SIG-M5 treated with dmso at 0.1 percent for 504 hours (cell line): Measurements from ENCODE around the gene GRK5.
A peak's percentile ranks its signal among the peaks of the same experiment; 100 is the strongest.

ENCODE experiments used
- DNase-seq: peaks from one replicate; lab custom pipeline; 2025; ENCODE audit not compliant: unreplicated experiment; lab: John Stamatoyannopoulos, UW

GRK5 gene

DNA sequence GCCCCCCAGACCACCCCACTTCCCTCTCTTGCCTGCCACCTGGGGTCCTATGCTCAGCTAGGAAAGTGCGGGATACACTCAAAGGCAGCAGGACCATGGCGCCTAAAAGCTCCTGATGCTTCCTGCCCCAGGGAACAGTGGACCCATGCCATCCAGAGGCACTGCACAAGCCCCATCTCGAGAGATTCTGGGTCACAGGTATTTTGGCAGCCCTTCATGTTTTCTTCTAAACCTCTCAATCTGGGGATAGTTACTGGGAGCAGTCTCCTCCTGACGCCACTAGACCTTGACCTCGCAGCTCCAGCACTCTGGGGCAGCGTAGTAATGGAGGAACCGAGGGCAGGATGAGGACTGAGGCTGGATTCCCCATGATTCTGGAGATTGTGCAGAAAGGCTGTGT is 107.1 kb downstream of the GRK5 start:
- no peak for DNase-seq

- peak; percentile 42 for DNase-seq
Observed at GRCh38 chr10:119315128-119316001, 108.0 kb downstream of the GRK5 start.

DNA sequence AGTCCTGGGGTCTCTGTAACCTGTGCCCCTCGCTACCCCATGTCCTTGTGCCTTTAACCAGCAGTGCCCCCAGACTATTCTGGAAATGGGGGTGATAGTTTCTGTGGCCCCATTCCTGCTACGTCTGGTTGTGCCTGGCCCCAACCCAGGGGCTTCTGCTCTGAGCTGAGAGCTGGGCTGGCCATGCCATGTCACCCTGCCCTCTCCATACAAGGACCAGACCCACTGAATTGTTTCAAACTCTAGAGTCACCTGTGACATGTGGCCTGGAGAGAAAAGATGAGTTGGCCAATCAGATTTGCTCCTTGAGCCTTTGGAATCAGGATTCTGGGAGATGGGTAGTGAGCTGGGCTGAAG is 108.6 kb downstream of the GRK5 start:
- DNase-seq: no peak

DNA sequence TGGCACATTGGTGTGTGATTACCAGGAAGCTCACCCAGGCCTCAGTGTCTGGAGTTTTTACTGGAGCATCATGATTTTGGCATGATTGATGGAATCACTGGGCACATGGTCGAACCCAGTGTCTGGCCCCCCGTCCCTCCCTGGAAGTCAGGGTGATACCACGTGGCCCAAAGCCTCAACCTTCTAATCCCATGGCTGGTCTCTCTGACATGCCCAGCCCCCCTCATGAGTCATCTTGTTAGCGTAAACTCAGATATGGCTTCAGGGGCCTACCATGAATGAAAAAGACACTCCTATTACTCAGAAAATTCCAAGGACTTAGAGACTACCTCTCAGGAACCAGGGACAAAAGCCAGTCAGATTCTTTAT is 109.3 kb downstream of the GRK5 start:
- DNase-seq: no peak

DNA sequence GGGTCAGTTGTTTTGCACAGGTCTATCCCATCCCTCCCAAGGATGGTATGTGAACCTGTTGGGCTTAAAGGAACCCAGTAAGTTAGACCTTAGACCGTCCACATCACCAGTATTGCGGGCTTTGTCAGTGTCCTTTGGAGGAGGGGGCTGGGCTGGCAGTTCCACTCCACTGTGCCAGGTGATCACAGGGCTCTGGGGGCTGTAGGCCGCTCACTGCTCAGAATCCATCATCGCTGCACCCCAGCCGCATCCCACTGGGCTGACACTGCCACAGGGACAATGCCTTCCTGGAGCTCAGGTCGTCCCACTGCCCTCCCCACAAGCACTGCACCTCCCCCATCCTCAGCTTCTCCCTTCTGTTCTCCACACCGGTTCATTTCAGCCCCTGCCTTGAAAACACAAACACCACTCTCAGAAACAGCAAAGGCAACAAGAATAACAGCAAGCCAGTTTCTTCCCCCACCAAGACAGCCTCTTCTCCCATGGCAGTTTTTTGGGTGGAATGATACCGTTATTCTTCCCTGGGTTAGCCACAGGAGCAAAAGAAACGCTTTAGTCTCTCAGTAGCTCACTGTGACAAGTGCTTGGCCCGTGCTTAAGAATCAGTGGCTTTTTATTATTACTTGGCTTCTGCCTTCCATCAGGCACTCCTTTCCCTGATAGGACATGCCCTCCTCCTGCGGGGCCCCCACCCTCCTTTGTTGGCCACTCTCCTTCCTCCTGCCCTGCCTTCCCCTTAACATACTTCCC is 111.2 kb downstream of the GRK5 start:
- no peak for DNase-seq

DNA sequence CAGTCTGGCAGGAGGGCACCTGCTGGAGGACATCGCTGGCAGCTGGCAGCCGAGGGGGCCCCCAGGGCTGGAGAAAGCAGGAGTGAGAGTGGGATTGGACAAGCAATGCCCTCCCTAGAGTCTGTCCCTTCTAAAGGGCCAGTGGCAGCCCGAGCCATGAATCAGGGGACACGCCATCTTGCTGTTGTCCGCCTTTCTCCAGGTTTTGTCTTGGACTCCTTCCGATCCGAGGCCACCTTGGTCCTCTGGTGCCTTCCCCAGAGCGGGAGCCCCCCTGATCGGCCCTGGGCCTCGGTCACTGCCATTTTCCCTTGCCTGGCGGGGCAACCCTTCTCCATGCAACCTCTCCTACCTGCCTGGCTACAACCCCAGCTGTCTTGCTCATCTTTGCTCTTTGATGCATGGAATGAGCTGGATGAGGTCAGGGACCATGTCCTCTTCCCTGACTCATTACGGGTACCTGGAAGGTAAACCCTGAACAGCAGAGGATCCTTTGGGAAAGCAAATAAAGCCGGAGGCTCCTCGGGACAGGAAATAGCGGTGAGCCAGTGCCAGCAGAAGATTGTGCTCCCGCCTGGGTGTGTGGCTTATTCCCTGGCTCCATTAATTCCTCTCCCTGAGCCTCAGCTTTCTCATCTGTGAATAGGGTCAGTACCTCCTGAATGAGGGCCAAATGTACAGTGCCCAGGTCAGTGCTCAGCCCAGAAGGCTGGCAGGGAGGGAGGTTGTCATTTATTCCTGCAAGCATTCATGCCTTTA is 112.0 kb downstream of the GRK5 start:
- no peak for DNase-seq

DNA sequence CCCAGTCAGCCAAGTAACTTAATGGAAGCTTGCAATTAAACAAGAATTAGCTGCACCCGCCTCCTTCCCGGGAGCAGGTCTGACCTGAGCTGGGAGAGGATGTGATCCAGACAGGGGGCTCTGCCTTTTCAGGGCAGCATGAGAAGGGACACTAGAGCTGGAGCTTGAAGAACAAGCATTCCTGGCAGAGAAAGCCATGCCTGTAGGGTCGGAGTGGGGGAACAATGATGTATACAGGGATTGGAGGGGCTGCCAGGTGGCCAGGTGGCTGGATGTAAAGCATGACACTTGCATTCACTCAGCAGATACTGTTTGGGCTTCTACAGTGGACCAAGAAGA is 112.5 kb downstream of the GRK5 start:
- DNase-seq: no peak

- DNase-seq: peak; percentile 50
Observed at GRCh38 chr10:119320981-119321380, 113.6 kb downstream of the GRK5 start.

- no peak for DNase-seq
Observed at GRCh38 chr10:119323085-119324016, 116.0 kb downstream of the GRK5 start.

GRCh38 chr10:119325131-119325530 is 117.8 kb downstream of the GRK5 start:
- no peak for DNase-seq

- DNase-seq: no peak
Observed at GRCh38 chr10:119326167-119326566, 118.8 kb downstream of the GRK5 start.

- DNase-seq: no peak
Observed at GRCh38 chr10:119327096-119327745, 119.8 kb downstream of the GRK5 start.

GRCh38 chr10:119328223-119328622 is 120.9 kb downstream of the GRK5 start:
- DNase-seq: no peak

GRCh38 chr10:119330342-119330741 is 123.0 kb downstream of the GRK5 start:
- DNase-seq: no peak

DNA sequence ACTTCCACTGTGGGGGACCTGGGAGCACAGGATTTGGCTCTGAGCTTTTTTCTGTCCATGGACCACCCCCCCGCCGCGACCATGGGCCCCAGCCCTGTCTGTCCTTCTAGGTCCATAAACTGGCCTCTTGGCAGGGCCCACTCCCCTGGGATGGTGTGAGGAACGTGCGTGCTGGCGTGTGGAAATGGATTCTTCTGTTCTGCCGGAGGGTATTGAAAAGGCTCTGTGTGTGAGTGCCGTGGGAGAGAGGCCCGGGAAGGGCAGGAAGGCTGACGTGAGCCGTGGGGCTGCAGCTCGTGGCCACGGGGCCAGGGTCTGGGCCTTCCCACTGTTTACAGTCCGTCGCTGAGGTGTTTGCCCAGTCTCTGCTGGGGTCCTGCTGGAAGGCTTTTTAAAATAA is 123.7 kb downstream of the GRK5 start:
- DNase-seq: no peak

DNA sequence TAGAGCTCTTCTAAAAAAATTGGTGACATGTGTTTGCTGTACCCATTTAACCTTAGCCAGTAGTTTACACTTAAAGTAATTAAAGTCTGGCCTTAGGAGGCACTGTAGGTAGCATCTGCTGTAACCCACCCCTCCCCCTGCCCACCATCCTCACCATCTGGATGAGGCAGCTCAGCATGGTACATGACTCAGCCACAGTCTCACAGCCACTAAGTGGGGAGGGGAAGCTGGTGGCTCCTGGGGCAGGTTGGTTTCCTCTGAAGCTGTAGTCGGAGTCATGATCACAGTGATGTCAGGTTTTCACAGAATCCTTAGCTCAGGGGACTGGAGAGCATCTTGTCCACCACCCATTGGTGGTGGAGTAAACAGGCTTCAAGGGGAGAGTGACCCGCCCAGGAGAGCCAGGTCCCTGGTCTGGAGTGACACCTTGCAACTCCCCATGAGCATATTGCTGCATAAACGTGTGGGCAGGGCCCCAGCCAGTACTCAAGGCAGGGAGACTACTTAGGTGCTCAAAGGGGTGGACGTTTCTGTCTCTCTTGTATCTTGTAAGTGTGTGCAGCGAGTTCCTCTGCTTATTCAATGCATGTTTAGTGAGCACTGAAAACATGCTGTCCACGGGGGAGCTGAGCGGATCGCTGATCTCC is 125.9 kb downstream of the GRK5 start:
- DNase-seq: no peak

DNA sequence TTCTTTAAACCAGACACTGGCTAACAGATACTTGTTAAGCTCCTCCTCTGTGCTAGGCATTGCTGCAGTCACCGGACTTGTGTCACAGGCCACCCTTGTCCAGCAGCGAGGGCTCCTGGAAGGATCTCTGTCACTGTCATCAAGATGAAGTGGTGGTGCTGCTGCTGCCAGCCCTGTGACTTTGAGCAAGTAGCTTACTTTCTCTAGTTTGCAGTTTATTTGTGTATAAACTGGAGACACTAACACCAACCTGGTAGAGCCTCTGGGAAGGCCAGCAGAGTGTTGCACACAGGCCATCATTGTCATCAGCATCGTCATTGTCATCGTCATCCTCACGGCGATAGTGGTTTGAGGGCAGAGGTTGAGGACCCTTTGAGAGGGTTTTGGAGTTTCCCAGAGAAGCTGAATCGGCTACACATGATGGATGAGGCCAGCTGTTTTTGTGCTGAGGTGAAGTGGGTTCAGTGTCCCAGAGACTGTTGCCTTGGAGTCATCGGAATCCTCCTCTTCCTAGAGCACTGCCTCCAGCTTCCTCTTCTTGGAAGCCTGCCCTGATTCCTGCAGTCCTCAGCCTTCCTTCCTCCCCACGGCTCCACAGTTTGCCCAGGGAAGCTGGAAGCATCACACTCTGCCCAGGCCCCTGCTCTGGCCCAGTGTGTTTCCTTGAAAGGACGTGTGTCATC is 128.4 kb downstream of the GRK5 start:
- no peak for DNase-seq

- no peak for DNase-seq
Observed at GRCh38 chr10:119336599-119336998, 129.2 kb downstream of the GRK5 start.

GRCh38 chr10:119337223-119337622 is 129.9 kb downstream of the GRK5 start:
- no peak for DNase-seq
